Measurements from ENCODE around the gene MYMX. TPM values are rescaled to one million over a fixed set of nuclear protein-coding genes. Genes with fewer than 3 reads are reported as not detected.
"Not testable (repeated sequence)": the region's sequence is repeated elsewhere in the genome, so short reads cannot be mapped to it uniquely, and the experiment has no call there.

Gene MYMX
- total RNA-seq, 1 experiment from 2014 or later = 0.53 TPM

DNA sequence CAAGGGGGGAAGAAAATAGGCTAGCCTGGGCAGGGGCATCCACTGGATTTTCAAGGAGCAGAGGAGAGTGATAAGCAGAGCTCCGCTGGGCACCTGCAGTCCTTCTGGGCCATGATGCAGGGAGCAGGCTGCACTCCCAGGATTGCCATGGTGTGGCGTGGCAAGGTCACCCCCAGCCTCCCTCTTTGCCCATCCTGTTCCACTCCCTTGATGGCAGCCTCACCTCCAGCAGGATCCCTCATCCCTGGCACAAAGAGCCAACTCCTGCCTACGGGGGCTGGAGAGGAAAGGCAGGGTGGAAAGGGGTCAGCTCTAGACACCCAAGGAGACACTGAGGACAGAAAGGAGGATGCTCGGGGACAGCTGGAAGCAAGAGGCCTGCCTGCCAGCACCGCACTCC is 22.4 kb upstream of the MYMX start:
- H3K36me3 ChIP-seq = no peaks in the 10 kb centered on the region

GRCh38 chr6:44196351-44196750 is 20.4 kb upstream of the MYMX start:
- H3K9me3 ChIP-seq (replicated peaks); H3K4me1 ChIP-seq (replicated peaks); H3K27me3 ChIP-seq (replicated peaks); H3K36me3 ChIP-seq; DNase-seq (ENCODE audit: low read depth in 1 of 2, low spot score in 2 of 2); H3K4me3 ChIP-seq; H3K27ac ChIP-seq: not testable (repeated sequence)

More for the DNA sequence above, 22.4 kb upstream of the MYMX start:
- Histone ChIP-seq H3K27ac (no peak overlapping the region), H3K27me3 (replicated peaks) (no peaks in the 10 kb centered on the region), H3K4me1 (replicated peaks) (no peaks in the 10 kb centered on the region), H3K9me3 (replicated peaks) (no peaks in the 10 kb centered on the region), H3K4me3 (no peak overlapping the region)
- DNase-seq (ENCODE audit: low read depth in 1 of 2, low spot score in 2 of 2) = no peak

GRCh38 chr6:44198684-44199083 is 18.0 kb upstream of the MYMX start:
- H3K4me1 ChIP-seq (replicated peaks) = no peaks in the 10 kb centered on the region
- no peak overlapping the region for H3K27ac ChIP-seq
- H3K4me3 ChIP-seq = no peak overlapping the region
- no peaks in the 10 kb centered on the region for H3K36me3 ChIP-seq
- no peaks in the 10 kb centered on the region for H3K27me3 ChIP-seq (replicated peaks)
- DNase-seq (ENCODE audit: low read depth in 1 of 2, low spot score in 2 of 2) = no peak
- H3K9me3 ChIP-seq (replicated peaks) = no peaks in the 10 kb centered on the region

- Histone ChIP-seq H3K36me3 (no peaks in the 10 kb centered on the region), H3K27ac (no peak overlapping the region)
Measured at GRCh38 chr6:44199883-44200282, 16.8 kb upstream of the MYMX start.

DNA sequence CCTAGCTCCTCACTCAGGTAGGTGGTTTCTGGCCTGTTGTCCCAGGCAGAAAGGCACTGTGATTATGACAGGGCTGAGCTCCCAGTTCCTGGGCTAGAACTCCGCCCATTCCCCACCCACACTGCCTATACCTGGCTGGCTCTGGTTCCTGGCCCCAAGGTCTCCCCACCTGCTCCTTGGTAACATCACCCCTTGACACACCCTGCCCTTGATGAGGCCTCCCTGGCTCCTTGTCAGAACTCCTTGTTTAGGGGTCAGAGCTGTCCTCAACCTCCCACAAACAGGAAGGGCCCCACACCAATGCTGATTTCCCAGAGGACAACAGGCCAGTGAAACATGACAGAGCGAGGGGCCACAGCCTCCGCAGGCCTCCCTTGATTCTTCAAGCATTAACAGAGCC is 15.5 kb upstream of the MYMX start:
- no peaks in the 10 kb centered on the region for H3K27me3 ChIP-seq (replicated peaks)
- no peaks in the 10 kb centered on the region for H3K4me1 ChIP-seq (replicated peaks)
- no peak overlapping the region for H3K27ac ChIP-seq
- no peaks in the 10 kb centered on the region for H3K9me3 ChIP-seq (replicated peaks)
- H3K4me3 ChIP-seq = no peak overlapping the region
- no peaks in the 10 kb centered on the region for H3K36me3 ChIP-seq
- DNase-seq (ENCODE audit: low read depth in 1 of 2, low spot score in 2 of 2) = no peak

More at GRCh38 chr6:44199883-44200282, 16.8 kb upstream of the MYMX start:
- no peak overlapping the region for H3K4me3 ChIP-seq
- H3K4me1 ChIP-seq (replicated peaks) = no peaks in the 10 kb centered on the region
- H3K9me3 ChIP-seq (replicated peaks) = no peaks in the 10 kb centered on the region
- H3K27me3 ChIP-seq (replicated peaks) = no peaks in the 10 kb centered on the region
- no peak for DNase-seq (ENCODE audit: low read depth in 1 of 2, low spot score in 2 of 2)

- no peaks in the 10 kb centered on the region for H3K9me3 ChIP-seq (replicated peaks)
- no peak overlapping the region for H3K4me3 ChIP-seq
Measured at GRCh38 chr6:44201638-44202303, 15.0 kb upstream of the MYMX start.

DNA sequence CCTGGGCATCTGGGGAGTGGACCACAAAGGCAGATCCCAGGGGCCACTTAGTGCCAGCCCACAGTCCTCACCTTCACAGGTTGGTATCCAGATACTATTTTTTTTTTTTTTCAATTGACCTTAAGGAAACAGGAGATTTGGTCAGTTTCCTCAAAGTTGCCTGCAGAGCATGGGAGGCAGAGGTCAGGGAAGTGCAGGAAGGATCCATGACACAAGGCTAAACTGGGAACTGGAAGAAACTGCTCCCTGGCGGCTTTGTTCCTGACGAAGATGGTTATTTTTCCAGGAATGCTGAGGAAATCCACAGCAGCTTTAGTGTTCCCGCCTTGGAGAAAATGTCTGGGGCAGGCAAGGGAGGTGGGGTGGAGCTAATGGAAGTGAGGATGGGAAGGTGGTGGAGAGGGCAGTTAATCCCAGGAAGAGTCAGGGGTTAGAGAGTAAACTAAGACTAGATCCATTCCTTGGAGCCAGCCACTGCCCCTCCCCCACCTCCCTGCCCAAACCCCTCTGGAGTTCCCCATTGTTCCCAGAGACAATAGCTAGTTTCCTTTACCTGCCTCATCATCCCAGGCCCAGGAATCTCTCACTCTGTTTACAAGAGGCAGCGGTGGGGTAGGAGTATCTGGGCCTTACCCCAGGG is 14.3 kb upstream of the MYMX start:
- no peak overlapping the region for H3K4me3 ChIP-seq
- no peak for DNase-seq (ENCODE audit: low read depth in 1 of 2, low spot score in 2 of 2)
- no peaks in the 10 kb centered on the region for H3K27me3 ChIP-seq (replicated peaks)
- no peaks in the 10 kb centered on the region for H3K4me1 ChIP-seq (replicated peaks)
- no peaks in the 10 kb centered on the region for H3K9me3 ChIP-seq (replicated peaks)
- no peak overlapping the region for H3K27ac ChIP-seq
- H3K36me3 ChIP-seq = no peaks in the 10 kb centered on the region

More at GRCh38 chr6:44201638-44202303, 15.0 kb upstream of the MYMX start:
- H3K27me3 ChIP-seq (replicated peaks) = no peaks in the 10 kb centered on the region
- no peaks in the 10 kb centered on the region for H3K4me1 ChIP-seq (replicated peaks)
- no peak overlapping the region for H3K27ac ChIP-seq
- H3K36me3 ChIP-seq = no peaks in the 10 kb centered on the region
- DNase-seq (ENCODE audit: low read depth in 1 of 2, low spot score in 2 of 2) = no peak

DNA sequence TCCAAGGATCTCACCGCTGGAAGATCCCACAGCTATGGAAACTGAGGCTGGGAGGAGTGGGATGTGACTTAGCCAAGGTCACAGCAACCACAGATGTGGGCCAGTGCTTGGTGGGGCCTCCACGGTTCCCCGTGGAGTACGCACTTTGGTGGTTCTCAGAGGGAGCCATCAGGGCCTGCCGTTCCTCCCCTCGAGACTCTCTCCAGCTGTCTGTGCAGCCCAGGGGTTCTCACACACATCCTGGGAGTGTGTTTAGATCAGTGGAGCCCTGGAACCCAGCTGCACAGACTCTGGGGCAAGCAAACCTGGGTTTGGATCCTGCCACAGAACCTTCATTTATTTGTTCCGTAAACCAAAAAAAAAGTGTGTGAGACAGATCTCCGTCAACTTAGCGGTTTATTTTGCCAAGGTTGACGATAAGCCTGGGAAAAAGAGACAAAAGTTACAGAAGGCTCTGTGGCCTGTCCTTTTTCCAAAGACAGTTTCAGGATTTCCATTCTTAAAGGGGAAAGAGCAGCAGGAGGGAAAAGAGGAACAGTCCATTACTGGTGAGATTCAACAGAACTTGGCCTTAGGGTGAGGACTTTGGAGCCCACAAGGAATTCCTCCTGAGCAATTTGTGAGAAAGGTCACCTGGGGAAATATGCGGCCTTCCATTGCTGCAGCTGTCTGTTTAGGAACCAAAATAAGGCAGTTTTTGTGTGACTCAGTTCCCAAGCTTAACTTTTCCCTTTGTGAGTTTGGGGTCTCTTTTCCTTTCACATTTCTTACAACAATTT is 13.6 kb upstream of the MYMX start:
- no peak for DNase-seq (ENCODE audit: low read depth in 1 of 2, low spot score in 2 of 2)
- H3K4me3 ChIP-seq = no peak overlapping the region
- no peaks in the 10 kb centered on the region for H3K27me3 ChIP-seq (replicated peaks)
- H3K27ac ChIP-seq = no peak overlapping the region
- no peaks in the 10 kb centered on the region for H3K4me1 ChIP-seq (replicated peaks)
- H3K36me3 ChIP-seq = no peaks in the 10 kb centered on the region
- no peaks in the 10 kb centered on the region for H3K9me3 ChIP-seq (replicated peaks)

GRCh38 chr6:44203955-44204354 is 12.8 kb upstream of the MYMX start:
- no peaks in the 10 kb centered on the region for H3K9me3 ChIP-seq (replicated peaks)
- H3K36me3 ChIP-seq = no peaks in the 10 kb centered on the region
- H3K27ac ChIP-seq = no peak overlapping the region
- no peak for DNase-seq (ENCODE audit: low read depth in 1 of 2, low spot score in 2 of 2)
- no peak overlapping the region for H3K4me3 ChIP-seq
- H3K4me1 ChIP-seq (replicated peaks) = no peaks in the 10 kb centered on the region
- H3K27me3 ChIP-seq (replicated peaks) = no peaks in the 10 kb centered on the region

DNA sequence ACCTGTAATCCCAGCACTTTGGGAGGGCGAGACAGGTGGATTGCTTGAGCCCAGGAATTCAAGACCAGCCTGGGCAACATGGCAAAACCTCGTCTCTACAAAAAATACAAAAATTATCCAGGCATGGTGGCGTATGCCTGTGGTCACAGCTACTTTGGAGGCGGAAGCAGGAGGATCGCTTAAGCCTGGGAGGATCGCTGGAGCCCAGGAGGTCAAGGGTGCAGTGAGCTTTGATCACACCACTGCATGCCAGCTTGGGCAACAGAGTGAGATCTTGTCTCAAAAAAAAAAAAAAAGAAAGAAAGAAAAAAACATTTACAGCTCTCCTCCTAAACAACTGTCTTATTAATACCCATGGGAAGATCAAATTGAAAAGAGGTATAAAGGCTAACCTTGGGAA is 8.8 kb upstream of the MYMX start:
- no peak overlapping the region for H3K27ac ChIP-seq

DNA sequence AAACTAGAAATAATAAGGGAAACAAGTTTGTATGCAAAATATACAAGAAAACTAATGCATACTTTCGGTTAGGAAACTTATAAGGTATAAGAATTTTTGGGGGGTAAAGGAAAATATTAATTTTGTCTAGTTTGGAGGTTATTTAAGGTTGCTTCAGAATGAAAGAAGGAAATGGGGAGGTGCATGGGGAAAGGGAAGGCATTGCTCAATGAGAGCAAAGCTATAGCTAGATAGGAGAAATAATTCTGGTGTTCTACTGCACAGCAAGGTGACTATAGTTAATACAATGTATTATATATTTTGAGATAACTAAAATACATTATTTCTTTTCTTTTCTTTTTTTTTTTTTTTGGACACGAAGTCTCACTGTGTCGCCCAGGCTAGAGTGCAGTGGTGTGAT is 5.4 kb upstream of the MYMX start:
- H3K9me3 ChIP-seq (replicated peaks) = no peaks in the 10 kb centered on the region
- DNase-seq (ENCODE audit: low read depth in 1 of 2, low spot score in 2 of 2) = no peak
- no peaks in the 10 kb centered on the region for H3K27me3 ChIP-seq (replicated peaks)
- H3K36me3 ChIP-seq = no peaks in the 10 kb centered on the region
- H3K27ac ChIP-seq = no peak overlapping the region
- H3K4me3 ChIP-seq = no peak overlapping the region
- H3K4me1 ChIP-seq (replicated peaks) = no peaks in the 10 kb centered on the region

More for the DNA sequence above, 8.8 kb upstream of the MYMX start:
- Histone ChIP-seq H3K27me3 (replicated peaks) (no peaks in the 10 kb centered on the region), H3K9me3 (replicated peaks) (no peaks in the 10 kb centered on the region), H3K4me3 (no peak overlapping the region), H3K36me3 (no peaks in the 10 kb centered on the region), H3K4me1 (replicated peaks) (no peaks in the 10 kb centered on the region)
- DNase-seq (ENCODE audit: low read depth in 1 of 2, low spot score in 2 of 2) = no peak

DNA sequence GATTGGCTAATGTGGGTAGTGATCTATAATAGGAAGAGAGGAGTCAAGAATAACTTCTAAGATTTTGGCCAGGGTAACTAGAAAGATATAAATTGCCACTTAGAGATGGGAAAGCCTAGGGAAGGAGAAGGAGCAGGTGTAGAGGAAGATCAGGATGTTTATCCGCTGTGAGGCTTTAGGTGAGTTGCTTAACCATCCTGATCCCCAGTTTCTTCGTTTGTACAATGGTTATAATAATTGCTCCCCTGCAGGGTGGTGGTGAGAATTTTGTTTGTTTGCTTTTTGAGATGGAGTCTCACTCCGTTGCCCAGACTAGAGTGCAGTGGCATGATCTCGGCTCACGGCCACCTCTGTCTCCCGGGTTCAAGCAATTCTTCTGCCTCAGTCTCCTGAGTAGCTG is 2.4 kb upstream of the MYMX start:
- DNase-seq (ENCODE audit: low read depth in 1 of 2, low spot score in 2 of 2) = no peak
- Histone ChIP-seq H3K27ac (no peak overlapping the region), H3K36me3 (no peaks in the 10 kb centered on the region), H3K4me1 (replicated peaks) (peaks cover 25% of the 10 kb centered on the region), H3K9me3 (replicated peaks) (no peaks in the 10 kb centered on the region), H3K27me3 (replicated peaks) (no peaks in the 10 kb centered on the region), H3K4me3 (no peak overlapping the region)

- DNase-seq (ENCODE audit: low read depth in 1 of 2, low spot score in 2 of 2) = no peak
- Histone ChIP-seq H3K36me3 (no peaks in the 10 kb centered on the region), H3K27me3 (replicated peaks) (no peaks in the 10 kb centered on the region), H3K4me3 (no peak overlapping the region), H3K27ac (no peak overlapping the region; the same call in 1 of the 2 replicates), H3K9me3 (replicated peaks) (no peaks in the 10 kb centered on the region), H3K4me1 (replicated peaks) (peaks cover 42% of the 10 kb centered on the region)
Measured at GRCh38 chr6:44217332-44218143, 812 bp downstream of the MYMX start.
